LNCaP clone FGC (cell line): ENCODE results near the gene HDLBP.

ENCODE experiments used
- DNase-seq: peaks from one replicate; pipeline ENCODE4 v3.0.0-alpha.2; 2011; ENCODE audit warnings: low read depth
- H3K4me3 ChIP-seq: 2 replicates; pipeline ENCODE4 v1.5.1; 2011; ENCODE audit warnings: mild to moderate bottlenecking, low read depth, low read length, control low read depth
- TF ChIP-seq, protein P1 (sequence below): IDR thresholded peaks from 2 replicates; pipeline ENCODE4 v1.5.1; 2012; ENCODE audit warnings: mild to moderate bottlenecking; ENCODE audit not compliant: control insufficient read depth, insufficient read depth; ENCODE audit errors: extremely low read depth

The HDLBP gene

GRCh38 chr2:241315093-241315878 is at the start of gene HDLBP:
TSS of gene HDLBP (minus strand) at chr2:241315672. CDS start at chr2:241266869, 48,803 bp downstream.
- TF ChIP-seq, protein P1, sequence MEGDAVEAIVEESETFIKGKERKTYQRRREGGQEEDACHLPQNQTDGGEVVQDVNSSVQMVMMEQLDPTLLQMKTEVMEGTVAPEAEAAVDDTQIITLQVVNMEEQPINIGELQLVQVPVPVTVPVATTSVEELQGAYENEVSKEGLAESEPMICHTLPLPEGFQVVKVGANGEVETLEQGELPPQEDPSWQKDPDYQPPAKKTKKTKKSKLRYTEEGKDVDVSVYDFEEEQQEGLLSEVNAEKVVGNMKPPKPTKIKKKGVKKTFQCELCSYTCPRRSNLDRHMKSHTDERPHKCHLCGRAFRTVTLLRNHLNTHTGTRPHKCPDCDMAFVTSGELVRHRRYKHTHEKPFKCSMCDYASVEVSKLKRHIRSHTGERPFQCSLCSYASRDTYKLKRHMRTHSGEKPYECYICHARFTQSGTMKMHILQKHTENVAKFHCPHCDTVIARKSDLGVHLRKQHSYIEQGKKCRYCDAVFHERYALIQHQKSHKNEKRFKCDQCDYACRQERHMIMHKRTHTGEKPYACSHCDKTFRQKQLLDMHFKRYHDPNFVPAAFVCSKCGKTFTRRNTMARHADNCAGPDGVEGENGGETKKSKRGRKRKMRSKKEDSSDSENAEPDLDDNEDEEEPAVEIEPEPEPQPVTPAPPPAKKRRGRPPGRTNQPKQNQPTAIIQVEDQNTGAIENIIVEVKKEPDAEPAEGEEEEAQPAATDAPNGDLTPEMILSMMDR, result peak; percentile 66
- H3K4me3 ChIP-seq, result peak within 1 kb of the TSS; percentile 77
- peak; percentile 91 for DNase-seq

DNA sequence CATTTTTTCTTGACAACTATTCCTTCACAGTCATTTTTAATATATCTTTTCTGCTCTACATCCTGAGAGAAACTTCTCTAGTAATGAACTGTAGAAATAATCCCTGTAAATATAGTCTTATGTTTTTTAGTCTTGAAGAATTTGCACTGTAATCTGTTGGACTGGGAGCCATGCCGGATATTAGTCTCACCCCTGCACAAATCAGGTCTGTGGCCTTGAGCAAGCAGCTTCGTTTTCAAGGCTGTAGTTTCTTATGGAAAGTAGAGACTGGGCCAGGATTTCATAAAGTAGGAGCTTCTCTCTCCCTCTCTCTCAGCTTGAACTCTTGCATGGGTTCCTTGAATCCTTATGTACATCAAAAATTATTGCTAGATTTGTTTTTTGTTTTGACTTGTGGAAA is 49.3 kb upstream of the HDLBP start:
- TF ChIP-seq, protein P1, result no peak
- no peak overlapping the region for H3K4me3 ChIP-seq
- no peak for DNase-seq

DNA sequence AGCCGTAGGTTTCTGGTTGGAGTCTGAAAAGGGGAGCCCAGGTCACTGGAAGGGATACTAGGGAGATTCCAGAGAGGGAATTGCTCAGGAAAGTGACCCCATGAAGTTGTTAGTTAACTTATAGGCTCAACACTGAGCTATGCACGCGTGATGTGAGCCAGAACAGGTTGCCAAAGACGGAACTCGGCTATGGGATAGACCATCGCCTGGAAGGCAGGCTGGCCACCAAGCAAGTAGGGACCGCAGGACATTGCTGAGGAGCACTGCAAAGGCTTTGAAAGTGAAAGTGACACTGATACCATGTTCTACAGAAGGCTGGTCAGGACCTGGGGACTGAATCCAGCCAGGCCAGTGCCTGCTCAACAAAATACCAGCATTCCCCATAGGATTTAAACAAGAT is 48.0 kb upstream of the HDLBP start:
- DNase-seq, result no peak
- H3K4me3 ChIP-seq, result no peak overlapping the region
- TF ChIP-seq, protein P1, result no peak

DNA sequence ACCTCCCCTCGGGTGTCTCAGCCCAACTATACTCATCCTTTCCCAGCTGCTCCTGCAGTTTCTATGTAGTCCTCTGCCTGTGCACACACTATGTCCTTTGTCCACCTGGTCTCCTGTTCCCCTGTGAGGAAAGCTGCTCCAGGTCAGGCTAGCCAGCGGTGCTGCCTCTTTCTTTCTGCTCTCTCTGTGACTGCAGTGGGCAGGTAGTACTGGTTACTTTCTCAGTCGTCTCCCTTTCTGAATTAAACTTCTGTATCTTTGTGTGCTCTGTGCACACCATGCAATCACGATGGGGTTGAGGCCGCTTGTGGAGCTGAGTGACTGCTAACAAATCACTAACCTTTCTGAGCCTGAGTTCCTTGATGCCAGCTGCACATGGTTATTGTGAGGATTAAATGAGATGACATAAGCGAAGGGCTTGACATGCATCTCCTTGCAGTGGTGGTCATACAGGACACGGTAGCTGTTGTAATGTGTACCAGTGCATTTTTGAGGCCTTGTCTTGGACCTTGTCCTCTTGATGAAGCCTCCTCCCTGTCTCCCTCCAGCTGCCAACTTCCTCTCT is 44.1 kb upstream of the HDLBP start:
- TF ChIP-seq, protein P1, result no peak
- no peak overlapping the region for H3K4me3 ChIP-seq
- no peak for DNase-seq

DNA sequence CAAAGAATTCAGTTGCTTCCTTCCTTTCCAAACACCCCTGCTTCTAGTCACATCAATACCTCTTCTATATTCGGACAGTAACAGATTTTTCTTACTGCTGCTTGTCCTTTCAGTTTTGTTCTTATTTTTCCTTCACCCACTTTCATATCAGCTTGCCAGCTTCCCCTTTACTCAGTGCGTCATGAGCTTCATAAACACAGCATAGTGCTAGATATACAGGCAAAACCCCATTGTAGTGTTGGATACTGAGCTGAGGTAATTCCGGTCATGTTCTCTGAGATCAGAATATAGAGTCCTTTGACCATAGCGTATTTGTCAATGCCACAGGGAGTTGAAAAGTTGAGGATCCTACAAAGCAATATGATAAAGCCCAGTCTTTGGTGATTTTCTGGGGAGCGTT is 43.0 kb upstream of the HDLBP start:
- no peak overlapping the region for H3K4me3 ChIP-seq
- TF ChIP-seq, protein P1, result no peak
- no peak for DNase-seq

- DNase-seq, result no peak
- TF ChIP-seq, protein P1, result no peak
- H3K4me3 ChIP-seq, result peak overlapping the region; percentile 92
These were observed 42.1 kb upstream of the HDLBP start for GRCh38 chr2:241357531-241357930.

- H3K4me3 ChIP-seq, result peak overlapping the region; percentile 92
- DNase-seq, result no peak
- TF ChIP-seq, protein P1, result no peak
These were observed 41.4 kb upstream of the HDLBP start for GRCh38 chr2:241356871-241357260.
